Stimulated activated memory B cell treated with anti-CD40 and anti-IgM and Interleukin-4, amounts not matched to agents 10 μg/mL and 1 μg/mL and 100 μg/mL, for 72 hours (primary cell): ENCODE results near the gene MYO18A.
"Not testable (repeated sequence)": the region's sequence is repeated elsewhere in the genome, so short reads cannot be mapped to it uniquely, and the experiment has no call there.

Source experiments
- ATAC-seq: fragments of 150-1000 bp; cut with Tn5 transposase; 2 replicates; pipeline ENCODE4 v1.10.0; 2021
- H3K27ac Mint-ChIP-seq: one replicate; pipeline ENCODE4 v1.8.0; 2022; ENCODE audit warnings: mild to moderate bottlenecking, mixed read lengths
- H3K27me3 Mint-ChIP-seq: one replicate; pipeline ENCODE4 v1.8.0; 2022; ENCODE audit warnings: mixed read lengths
- H3K36me3 Mint-ChIP-seq: one replicate; pipeline ENCODE4 v1.8.0; 2022; ENCODE audit warnings: mixed read lengths
- H3K4me1 Mint-ChIP-seq: one replicate; pipeline ENCODE4 v1.8.0; 2022; ENCODE audit warnings: mixed read lengths
- H3K4me3 Mint-ChIP-seq: one replicate; pipeline ENCODE4 v1.8.0; 2022; ENCODE audit warnings: mild to moderate bottlenecking, moderate library complexity, mixed read lengths
- H3K9me3 Mint-ChIP-seq: one replicate; pipeline ENCODE4 v1.8.0; 2022; ENCODE audit warnings: mixed read lengths

MYO18A gene

GRCh38 chr17:29148790-29149430 lies 31.3 kb downstream of the MYO18A start:
- Mint-ChIP-seq H3K4me1 (peaks cover 63% of the 10 kb centered on the region), H3K36me3 (no peaks in the 10 kb centered on the region), H3K4me3 (peak overlapping the region; percentile 85), H3K27ac (peak overlapping the region; percentile 97), H3K9me3 (no peaks in the 10 kb centered on the region), H3K27me3 (no peaks in the 10 kb centered on the region)
- peak; percentile 95 for ATAC-seq

DNA sequence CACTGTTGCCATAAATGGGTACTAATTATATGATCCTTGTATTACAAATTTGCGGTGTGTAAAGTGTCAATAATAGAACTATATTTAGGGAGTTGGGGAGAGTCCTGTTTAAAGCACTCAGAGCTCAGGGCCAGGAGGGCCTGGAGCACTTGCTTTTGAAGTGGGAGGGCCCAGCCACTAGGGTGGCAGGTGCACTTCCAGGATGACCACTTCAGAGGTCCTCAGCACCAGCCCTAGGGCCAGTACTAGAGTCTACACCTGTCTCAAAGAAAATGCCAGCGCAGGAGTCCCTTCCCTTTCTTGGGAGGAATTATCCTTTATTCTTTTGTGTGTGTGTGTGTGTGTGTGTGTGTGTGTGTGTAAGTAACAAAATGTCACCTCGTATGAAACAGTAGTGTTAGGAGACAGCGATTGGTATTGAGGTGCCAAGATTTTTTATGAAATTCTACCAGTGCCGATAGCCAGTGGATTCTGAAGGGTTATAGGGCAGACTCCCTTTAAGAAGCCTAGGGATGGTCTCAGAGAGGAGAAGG lies 31.9 kb downstream of the MYO18A start:
- Mint-ChIP-seq H3K4me3 (peak overlapping the region; percentile 85), H3K4me1 (peaks cover 69% of the 10 kb centered on the region), H3K27ac (peak overlapping the region; percentile 97), H3K9me3 (no peaks in the 10 kb centered on the region), H3K36me3 (no peaks in the 10 kb centered on the region), H3K27me3 (no peaks in the 10 kb centered on the region)
- no peak for ATAC-seq

GRCh38 chr17:29147682-29148081 lies 32.5 kb downstream of the MYO18A start:
- ATAC-seq = no peak
- no peak overlapping the region for H3K4me3 Mint-ChIP-seq
- no peaks in the 10 kb centered on the region for H3K9me3 Mint-ChIP-seq
- H3K27ac Mint-ChIP-seq = peak overlapping the region; percentile 97
- H3K4me1 Mint-ChIP-seq = peaks cover 71% of the 10 kb centered on the region
- no peaks in the 10 kb centered on the region for H3K36me3 Mint-ChIP-seq
- no peaks in the 10 kb centered on the region for H3K27me3 Mint-ChIP-seq

DNA sequence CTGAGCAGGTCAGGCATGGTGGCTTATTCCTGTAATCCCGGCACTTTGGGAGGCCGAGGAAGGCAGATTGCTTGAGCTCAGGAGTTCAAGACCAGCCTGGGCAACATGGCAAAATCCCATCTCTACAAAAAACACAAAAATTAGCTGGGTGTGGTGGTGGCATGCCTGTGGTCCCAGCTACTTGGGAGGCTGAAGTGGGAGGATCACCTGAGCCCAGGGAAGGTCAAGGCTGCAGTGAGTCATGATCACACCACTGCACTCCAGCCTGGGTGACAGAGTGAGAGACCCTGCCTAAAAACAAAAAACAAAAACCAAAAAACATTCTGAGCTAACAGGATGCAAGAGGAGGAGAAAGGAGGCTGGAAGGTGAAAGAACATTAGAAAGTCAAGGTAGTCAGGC lies 33.0 kb downstream of the MYO18A start:
- Mint-ChIP-seq H3K27ac (peak overlapping the region; percentile 97), H3K4me1 (peaks cover 73% of the 10 kb centered on the region)
- H3K9me3 Mint-ChIP-seq, H3K36me3 Mint-ChIP-seq, H3K4me3 Mint-ChIP-seq, ATAC-seq, H3K27me3 Mint-ChIP-seq: not testable (repeated sequence)

- peak overlapping the region; percentile 97 for H3K27ac Mint-ChIP-seq
- no peaks in the 10 kb centered on the region for H3K36me3 Mint-ChIP-seq
- H3K9me3 Mint-ChIP-seq = no peaks in the 10 kb centered on the region
- no peak overlapping the region for H3K4me3 Mint-ChIP-seq
- ATAC-seq = no peak
- peaks cover 80% of the 10 kb centered on the region for H3K4me1 Mint-ChIP-seq
- no peaks in the 10 kb centered on the region for H3K27me3 Mint-ChIP-seq
These were observed 33.7 kb downstream of the MYO18A start for GRCh38 chr17:29146369-29146972.

DNA sequence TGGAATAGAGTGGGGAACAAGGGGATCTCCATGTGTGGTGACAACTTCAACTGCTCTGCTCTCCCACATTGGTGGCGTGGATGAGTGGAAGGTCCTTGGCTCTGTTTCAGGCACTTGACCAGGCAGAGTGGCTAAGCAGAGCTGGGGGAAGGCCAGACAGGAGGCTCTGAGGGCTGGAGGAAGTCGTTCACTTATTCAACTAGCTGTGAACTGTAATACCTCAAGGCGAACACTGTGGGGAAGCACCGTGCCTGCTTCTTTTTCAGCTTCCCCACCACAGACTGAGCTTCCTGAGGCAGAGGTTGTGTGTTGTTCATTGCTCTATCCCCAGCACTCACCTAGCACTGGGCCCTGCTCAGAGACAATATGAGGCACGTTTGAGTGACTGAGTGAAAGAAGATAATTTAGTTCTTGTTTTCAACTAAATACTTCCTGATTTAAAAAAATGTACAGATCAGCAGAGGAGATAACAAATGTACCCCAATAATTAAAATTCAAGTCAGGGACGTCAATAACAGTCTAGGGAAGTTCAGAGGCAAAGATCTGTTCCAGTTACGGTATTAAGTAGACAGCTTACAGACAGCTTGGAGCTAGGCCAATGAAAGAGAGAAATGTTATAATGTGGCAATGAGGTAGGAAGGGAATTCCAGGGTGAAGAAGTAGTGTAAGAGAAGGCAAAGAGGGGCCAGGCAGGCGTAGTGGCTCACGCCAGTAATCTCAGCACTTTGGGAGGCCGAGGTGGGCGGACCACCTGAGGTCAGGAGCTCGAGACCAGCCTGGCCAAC lies 34.7 kb downstream of the MYO18A start:
- H3K27me3 Mint-ChIP-seq = no peaks in the 10 kb centered on the region
- ATAC-seq = peak; percentile 55
- peak overlapping the region; percentile 17 for H3K4me3 Mint-ChIP-seq
- H3K27ac Mint-ChIP-seq = peak overlapping the region; percentile 97
- H3K4me1 Mint-ChIP-seq = peaks cover 85% of the 10 kb centered on the region
- no peaks in the 10 kb centered on the region for H3K36me3 Mint-ChIP-seq
- no peaks in the 10 kb centered on the region for H3K9me3 Mint-ChIP-seq

- ATAC-seq = no peak
- peaks cover 84% of the 10 kb centered on the region for H3K4me1 Mint-ChIP-seq
- H3K27me3 Mint-ChIP-seq = no peaks in the 10 kb centered on the region
- no peaks in the 10 kb centered on the region for H3K9me3 Mint-ChIP-seq
- H3K27ac Mint-ChIP-seq = peak overlapping the region; percentile 32
- no peak overlapping the region for H3K4me3 Mint-ChIP-seq
- H3K36me3 Mint-ChIP-seq = no peaks in the 10 kb centered on the region
These were observed 36.3 kb downstream of the MYO18A start for GRCh38 chr17:29143894-29144293.

DNA sequence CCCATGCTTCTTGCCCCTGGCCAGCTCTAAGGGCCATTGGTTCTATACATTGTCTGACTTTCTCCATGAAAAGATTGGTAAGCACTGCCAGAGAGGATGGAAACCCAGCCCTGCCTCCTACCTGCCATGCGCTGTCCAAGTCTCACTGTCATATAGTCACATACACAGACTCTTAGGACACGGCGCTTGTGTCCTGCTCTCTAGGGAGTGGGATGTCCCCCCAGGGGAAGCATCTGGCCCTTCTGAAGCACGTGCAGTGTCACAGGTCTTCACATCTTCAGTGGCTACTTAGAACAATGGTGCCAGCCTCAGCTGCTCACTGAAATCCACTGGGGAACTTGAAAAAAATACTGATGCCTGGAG lies 38.7 kb downstream of the MYO18A start:
- H3K36me3 Mint-ChIP-seq = no peaks in the 10 kb centered on the region
- peaks cover 86% of the 10 kb centered on the region for H3K4me1 Mint-ChIP-seq
- H3K27me3 Mint-ChIP-seq = no peaks in the 10 kb centered on the region
- H3K4me3 Mint-ChIP-seq = peak overlapping the region; percentile 82
- no peaks in the 10 kb centered on the region for H3K9me3 Mint-ChIP-seq
- ATAC-seq = no peak
- peak overlapping the region; percentile 84 for H3K27ac Mint-ChIP-seq

- Mint-ChIP-seq H3K27ac (peak overlapping the region; percentile 84), H3K36me3 (no peaks in the 10 kb centered on the region), H3K9me3 (no peaks in the 10 kb centered on the region), H3K4me1 (peaks cover 81% of the 10 kb centered on the region), H3K4me3 (peak overlapping the region; percentile 82), H3K27me3 (no peaks in the 10 kb centered on the region)
- ATAC-seq = peak; percentile 67
These were observed 39.3 kb downstream of the MYO18A start for GRCh38 chr17:29140631-29141513.

DNA sequence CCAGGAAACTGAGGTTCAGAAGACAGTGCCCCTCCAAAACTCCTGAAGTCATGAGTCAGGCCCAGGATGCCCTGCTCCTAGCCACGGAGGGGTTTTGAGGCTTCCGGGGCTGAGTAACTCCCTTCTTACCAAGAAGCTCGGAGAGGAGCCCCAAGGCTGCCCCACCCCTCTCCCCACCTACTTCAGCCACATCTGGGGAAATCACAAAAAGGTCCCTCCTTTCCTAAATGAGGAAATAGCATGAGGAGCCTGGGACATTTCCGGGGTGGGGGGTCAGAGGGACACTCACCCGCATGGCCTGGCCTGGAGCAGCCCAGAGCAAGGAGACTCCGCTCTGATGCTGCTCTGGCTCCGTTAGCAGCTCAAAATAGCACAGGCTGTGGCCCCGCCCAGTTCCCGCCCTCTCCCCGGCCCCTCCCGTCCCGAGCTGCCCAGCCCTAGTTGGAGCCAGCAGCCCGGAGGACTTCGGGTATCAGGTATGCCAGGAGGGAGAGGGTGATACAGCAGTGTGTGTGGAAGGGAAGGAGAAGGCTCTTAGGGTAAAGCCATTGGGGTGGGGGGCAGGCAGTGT lies 40.1 kb downstream of the MYO18A start:
- Mint-ChIP-seq H3K27me3 (no peaks in the 10 kb centered on the region), H3K4me3 (peak overlapping the region; percentile 82), H3K36me3 (no peaks in the 10 kb centered on the region), H3K4me1 (peaks cover 79% of the 10 kb centered on the region), H3K27ac (peak overlapping the region; percentile 84), H3K9me3 (no peaks in the 10 kb centered on the region)
- ATAC-seq = peak; percentile 82

- H3K27me3 Mint-ChIP-seq = no peaks in the 10 kb centered on the region
- peak overlapping the region; percentile 82 for H3K4me3 Mint-ChIP-seq
- H3K36me3 Mint-ChIP-seq = no peaks in the 10 kb centered on the region
- no peaks in the 10 kb centered on the region for H3K9me3 Mint-ChIP-seq
- H3K4me1 Mint-ChIP-seq = peaks cover 73% of the 10 kb centered on the region
- H3K27ac Mint-ChIP-seq = peak overlapping the region; percentile 84
- ATAC-seq = peak; percentile 60
These were observed 41.1 kb downstream of the MYO18A start for GRCh38 chr17:29138971-29139691.

DNA sequence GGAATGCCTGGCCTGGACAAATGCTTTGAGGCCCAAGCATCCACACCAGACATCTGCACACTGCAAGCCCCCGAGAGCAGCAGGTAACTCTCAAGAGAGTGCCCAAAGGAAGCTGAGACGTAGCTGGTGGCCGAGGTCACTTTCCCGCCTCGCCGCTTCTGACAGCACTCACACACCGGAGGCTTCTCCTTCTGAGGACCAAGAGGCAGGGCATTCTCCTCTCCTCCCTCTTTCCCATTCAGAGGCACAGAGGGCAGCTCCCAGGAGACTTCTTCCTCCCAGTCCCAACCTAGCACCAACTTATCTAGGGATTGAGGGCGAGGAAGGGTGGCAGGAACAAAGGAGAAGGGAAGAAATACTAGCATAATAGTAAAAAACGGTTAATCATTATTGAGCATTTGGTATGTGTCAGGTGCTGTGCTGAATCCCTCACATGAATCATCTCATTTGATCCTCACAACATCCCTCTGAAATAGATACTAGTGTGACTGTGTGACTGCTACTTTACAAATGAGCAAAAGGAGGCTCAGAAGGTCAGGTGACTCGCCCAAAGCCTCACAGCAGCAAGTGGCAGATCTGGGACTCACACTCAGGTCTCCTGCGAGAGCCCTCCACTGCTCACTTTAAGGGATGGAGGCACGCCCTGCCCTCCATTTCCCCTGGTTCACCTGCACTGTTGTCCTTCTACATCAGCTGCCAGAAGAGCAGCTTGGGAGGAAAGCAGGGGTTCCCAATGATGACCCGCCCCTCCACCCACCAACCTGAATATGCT lies 41.8 kb downstream of the MYO18A start:
- no peaks in the 10 kb centered on the region for H3K27me3 Mint-ChIP-seq
- peak; percentile 65 for ATAC-seq
- H3K27ac Mint-ChIP-seq = peak overlapping the region; percentile 84
- no peaks in the 10 kb centered on the region for H3K36me3 Mint-ChIP-seq
- H3K9me3 Mint-ChIP-seq = no peaks in the 10 kb centered on the region
- peak overlapping the region; percentile 82 for H3K4me3 Mint-ChIP-seq
- peaks cover 70% of the 10 kb centered on the region for H3K4me1 Mint-ChIP-seq

DNA sequence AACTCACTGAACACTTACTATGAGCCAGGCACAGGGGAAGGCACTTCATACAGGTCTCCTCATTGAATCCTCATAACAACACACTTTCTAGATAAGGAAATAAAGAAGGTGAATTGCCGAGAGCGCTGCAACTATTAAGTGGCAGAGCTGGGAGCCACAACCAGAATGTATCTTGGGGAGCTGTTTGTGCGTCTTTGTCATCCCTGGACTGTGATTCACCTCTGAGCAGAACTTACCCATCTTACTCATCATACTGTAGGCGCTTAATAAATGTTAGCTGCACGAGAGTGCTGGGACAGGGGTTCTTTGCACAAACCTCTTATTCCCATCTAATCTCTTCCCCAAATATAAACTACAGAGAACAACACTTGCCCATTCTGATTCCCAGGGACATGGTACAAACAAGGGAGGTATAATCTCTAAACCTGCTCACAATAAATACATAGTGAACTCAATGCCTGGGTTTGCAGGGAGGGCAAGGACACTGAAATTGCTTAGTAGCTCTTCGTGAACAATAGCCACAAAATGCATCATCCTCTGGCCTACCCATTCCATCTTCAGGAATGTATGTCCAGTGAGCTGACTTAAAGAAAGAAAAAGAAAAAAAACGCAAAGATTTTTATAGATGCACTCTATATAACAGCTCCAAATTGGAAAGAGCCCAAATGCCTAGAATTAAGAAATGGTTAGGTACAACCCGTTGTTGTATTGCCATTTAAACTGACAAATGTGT lies 43.0 kb downstream of the MYO18A start:
- Mint-ChIP-seq H3K27ac (peak overlapping the region; percentile 84), H3K36me3 (peaks cover 3% of the 10 kb centered on the region), H3K4me1 (peaks cover 74% of the 10 kb centered on the region), H3K4me3 (no peak overlapping the region), H3K9me3 (no peaks in the 10 kb centered on the region), H3K27me3 (no peaks in the 10 kb centered on the region)
- ATAC-seq = no peak
